ENCODE results near the gene ITGAX. TPM values are rescaled to one million over a fixed set of nuclear protein-coding genes. Genes with fewer than 3 reads are reported as not detected.

Gene ITGAX
- total and polyA plus RNA-seq, 4 donors, result 1.1 to 9.6 (median 1.9) TPM

- H3K27ac ChIP-seq (ENCODE audit: low read depth in 1 of 2, low read length in 2 of 2), result no peak overlapping the region
- no peak for DNase-seq (ENCODE audit: low spot score)
- no peaks in the 10 kb centered on the region for H3K36me3 ChIP-seq (ENCODE audit: control insufficient read depth in 4 of 4, insufficient read depth in 3 of 4, low read depth in 1 of 4, low read length in 3 of 4)
- H3K9ac ChIP-seq (ENCODE audit: low read depth in 1 of 2, low read length in 2 of 2), result no peak overlapping the region
- no peak overlapping the region for H3K4me3 ChIP-seq (ENCODE audit: low read depth in 1 of 3, low read length in 3 of 3)
- 83% methylated on average over 23 of the region's 23 CpGs for WGBS
- H3K27me3 ChIP-seq (ENCODE audit: control insufficient read depth in 4 of 4, insufficient read depth in 4 of 4, low read length in 3 of 4), result peaks cover 0 to 2% (median under 1%) of the 10 kb centered on the region in 4 donors
- no peaks in the 10 kb centered on the region for H3K9me3 ChIP-seq (ENCODE audit: control insufficient read depth in 4 of 4, low read length in 3 of 4)
- TF ChIP-seq HNF4A (conservative IDR thresholded peaks at IDR 0.05), result no peak
- peaks cover 0 to 3% (median 0%) of the 10 kb centered on the region in 4 donors for H3K4me1 ChIP-seq (ENCODE audit: control insufficient read depth in 4 of 4, insufficient read depth in 4 of 4, low read length in 3 of 4)
Observed at GRCh38 chr16:31331807-31332301, 23.1 kb upstream of the ITGAX start.

- H3K9ac ChIP-seq (ENCODE audit: low read depth in 1 of 2, low read length in 2 of 2), result no peak overlapping the region
- WGBS, result 96% methylated on average over 4 of the region's 4 CpGs
- H3K4me3 ChIP-seq (ENCODE audit: low read depth in 1 of 3, low read length in 3 of 3), result no peak overlapping the region
- H3K9me3 ChIP-seq (ENCODE audit: control insufficient read depth in 4 of 4, low read length in 3 of 4), result no peaks in the 10 kb centered on the region
- DNase-seq (ENCODE audit: low spot score), result no peak
- no peaks in the 10 kb centered on the region for H3K36me3 ChIP-seq (ENCODE audit: control insufficient read depth in 4 of 4, insufficient read depth in 3 of 4, low read depth in 1 of 4, low read length in 3 of 4)
- no peak for TF ChIP-seq HNF4G (IDR thresholded peaks at IDR 0.05)
- TF ChIP-seq TAF1 (conservative IDR thresholded peaks at IDR 0.05), result no peak
- no peak for TF ChIP-seq NR2F2 (IDR thresholded peaks at IDR 0.05)
- no peak for TF ChIP-seq FOXA1 (IDR thresholded peaks at IDR 0.05)
- TF ChIP-seq EGR1 (IDR thresholded peaks at IDR 0.05; ENCODE audit: low read depth in 2 of 2), result no peak
- TF ChIP-seq RAD21 (IDR thresholded peaks at IDR 0.05), result no peak
- TF ChIP-seq ATF3 (IDR thresholded peaks at IDR 0.05), result no peak
- TF ChIP-seq, protein P1, sequence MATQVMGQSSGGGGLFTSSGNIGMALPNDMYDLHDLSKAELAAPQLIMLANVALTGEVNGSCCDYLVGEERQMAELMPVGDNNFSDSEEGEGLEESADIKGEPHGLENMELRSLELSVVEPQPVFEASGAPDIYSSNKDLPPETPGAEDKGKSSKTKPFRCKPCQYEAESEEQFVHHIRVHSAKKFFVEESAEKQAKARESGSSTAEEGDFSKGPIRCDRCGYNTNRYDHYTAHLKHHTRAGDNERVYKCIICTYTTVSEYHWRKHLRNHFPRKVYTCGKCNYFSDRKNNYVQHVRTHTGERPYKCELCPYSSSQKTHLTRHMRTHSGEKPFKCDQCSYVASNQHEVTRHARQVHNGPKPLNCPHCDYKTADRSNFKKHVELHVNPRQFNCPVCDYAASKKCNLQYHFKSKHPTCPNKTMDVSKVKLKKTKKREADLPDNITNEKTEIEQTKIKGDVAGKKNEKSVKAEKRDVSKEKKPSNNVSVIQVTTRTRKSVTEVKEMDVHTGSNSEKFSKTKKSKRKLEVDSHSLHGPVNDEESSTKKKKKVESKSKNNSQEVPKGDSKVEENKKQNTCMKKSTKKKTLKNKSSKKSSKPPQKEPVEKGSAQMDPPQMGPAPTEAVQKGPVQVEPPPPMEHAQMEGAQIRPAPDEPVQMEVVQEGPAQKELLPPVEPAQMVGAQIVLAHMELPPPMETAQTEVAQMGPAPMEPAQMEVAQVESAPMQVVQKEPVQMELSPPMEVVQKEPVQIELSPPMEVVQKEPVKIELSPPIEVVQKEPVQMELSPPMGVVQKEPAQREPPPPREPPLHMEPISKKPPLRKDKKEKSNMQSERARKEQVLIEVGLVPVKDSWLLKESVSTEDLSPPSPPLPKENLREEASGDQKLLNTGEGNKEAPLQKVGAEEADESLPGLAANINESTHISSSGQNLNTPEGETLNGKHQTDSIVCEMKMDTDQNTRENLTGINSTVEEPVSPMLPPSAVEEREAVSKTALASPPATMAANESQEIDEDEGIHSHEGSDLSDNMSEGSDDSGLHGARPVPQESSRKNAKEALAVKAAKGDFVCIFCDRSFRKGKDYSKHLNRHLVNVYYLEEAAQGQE (IDR thresholded peaks at IDR 0.05), result no peak
- no peak for TF ChIP-seq JUND (IDR thresholded peaks at IDR 0.05)
- TF ChIP-seq, protein P2, sequence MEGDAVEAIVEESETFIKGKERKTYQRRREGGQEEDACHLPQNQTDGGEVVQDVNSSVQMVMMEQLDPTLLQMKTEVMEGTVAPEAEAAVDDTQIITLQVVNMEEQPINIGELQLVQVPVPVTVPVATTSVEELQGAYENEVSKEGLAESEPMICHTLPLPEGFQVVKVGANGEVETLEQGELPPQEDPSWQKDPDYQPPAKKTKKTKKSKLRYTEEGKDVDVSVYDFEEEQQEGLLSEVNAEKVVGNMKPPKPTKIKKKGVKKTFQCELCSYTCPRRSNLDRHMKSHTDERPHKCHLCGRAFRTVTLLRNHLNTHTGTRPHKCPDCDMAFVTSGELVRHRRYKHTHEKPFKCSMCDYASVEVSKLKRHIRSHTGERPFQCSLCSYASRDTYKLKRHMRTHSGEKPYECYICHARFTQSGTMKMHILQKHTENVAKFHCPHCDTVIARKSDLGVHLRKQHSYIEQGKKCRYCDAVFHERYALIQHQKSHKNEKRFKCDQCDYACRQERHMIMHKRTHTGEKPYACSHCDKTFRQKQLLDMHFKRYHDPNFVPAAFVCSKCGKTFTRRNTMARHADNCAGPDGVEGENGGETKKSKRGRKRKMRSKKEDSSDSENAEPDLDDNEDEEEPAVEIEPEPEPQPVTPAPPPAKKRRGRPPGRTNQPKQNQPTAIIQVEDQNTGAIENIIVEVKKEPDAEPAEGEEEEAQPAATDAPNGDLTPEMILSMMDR (IDR thresholded peaks at IDR 0.05; ENCODE audit: low read depth, low read length, missing input control), result no peak
- TF ChIP-seq MAX (IDR thresholded peaks at IDR 0.05), result no peak
- H3K27me3 ChIP-seq (ENCODE audit: control insufficient read depth in 4 of 4, insufficient read depth in 4 of 4, low read length in 3 of 4), result peaks cover 0 to 2% (median under 1%) of the 10 kb centered on the region in 4 donors
- H3K27ac ChIP-seq (ENCODE audit: low read depth in 1 of 2, low read length in 2 of 2), result no peak overlapping the region
- H3K4me1 ChIP-seq (ENCODE audit: control insufficient read depth in 4 of 4, insufficient read depth in 4 of 4, low read length in 3 of 4), result peaks cover 0 to 3% (median 0%) of the 10 kb centered on the region in 4 donors
Observed at GRCh38 chr16:31332544-31332943, 22.4 kb upstream of the ITGAX start.

Measured in liver (tissue), 9 donors.